GM18519 (cell line): Measurements from ENCODE around the gene SYNE4.
"Not testable (repeated sequence)": the region's sequence is repeated elsewhere in the genome, so short reads cannot be mapped to it uniquely, and the experiment has no call there.

Experiments used
- ATAC-seq: cut with Tn5 transposase; IDR thresholded peaks from one replicate; pipeline ENCODE4 v1.9.1; 2021; ENCODE audit warnings: mild to moderate bottlenecking, moderate library complexity; ENCODE audit not compliant: unreplicated experiment, low FRiP score

SYNE4 gene

GRCh38 chr19:35991731-35992450 is 16.7 kb downstream of the SYNE4 start:
- ATAC-seq, result no peak

- ATAC-seq, result no peak
Observed at GRCh38 chr19:35990771-35991730, 17.6 kb downstream of the SYNE4 start.

- ATAC-seq, result no peak
Observed at GRCh38 chr19:35990156-35990555, 18.5 kb downstream of the SYNE4 start.

GRCh38 chr19:35988824-35989223 is 19.8 kb downstream of the SYNE4 start:
- no peak for ATAC-seq

GRCh38 chr19:35987571-35987896 is 21.1 kb downstream of the SYNE4 start:
- no peak for ATAC-seq

GRCh38 chr19:35986664-35987570 is 21.7 kb downstream of the SYNE4 start:
- ATAC-seq, result no peak

- no peak for ATAC-seq
Observed at GRCh38 chr19:35986111-35986510, 22.5 kb downstream of the SYNE4 start.

GRCh38 chr19:35983177-35983576 is 25.4 kb downstream of the SYNE4 start:
- no peak for ATAC-seq

- not testable (repeated sequence) for ATAC-seq
Observed at GRCh38 chr19:35980997-35981396, 27.6 kb downstream of the SYNE4 start.

GRCh38 chr19:35978832-35979365 is 29.7 kb downstream of the SYNE4 start:
- ATAC-seq, result no peak

- no peak for ATAC-seq
Observed at GRCh38 chr19:35978271-35978670, 30.3 kb downstream of the SYNE4 start.

GRCh38 chr19:35977446-35978222 is 31.0 kb downstream of the SYNE4 start:
- ATAC-seq, result no peak

GRCh38 chr19:35975608-35976214 is 32.9 kb downstream of the SYNE4 start:
- ATAC-seq, result no peak

- no peak for ATAC-seq
Observed at GRCh38 chr19:35973487-35973886, 35.1 kb downstream of the SYNE4 start.

GRCh38 chr19:35966771-35967170 is 41.8 kb downstream of the SYNE4 start:
- ATAC-seq, result no peak

- no peak for ATAC-seq
Observed at GRCh38 chr19:35963514-35963913, 45.1 kb downstream of the SYNE4 start.

- no peak for ATAC-seq
Observed at GRCh38 chr19:35960432-35960972, 48.1 kb downstream of the SYNE4 start.

GRCh38 chr19:35959968-35960320 is 48.7 kb downstream of the SYNE4 start:
- no peak for ATAC-seq
